NK-92 treated with Interleukin-12 subunit alpha and Interleukin-12 subunit beta, amount 100 ng/mL, for 24 hours (cell line): Measurements from ENCODE around the gene DTX1.
A peak's percentile ranks its signal among the peaks of the same experiment; 100 is the strongest.

Experiments used
- DNase-seq: peaks from one replicate; lab custom pipeline; 2025; lab: John Stamatoyannopoulos, UW

DTX1 gene

DNA sequence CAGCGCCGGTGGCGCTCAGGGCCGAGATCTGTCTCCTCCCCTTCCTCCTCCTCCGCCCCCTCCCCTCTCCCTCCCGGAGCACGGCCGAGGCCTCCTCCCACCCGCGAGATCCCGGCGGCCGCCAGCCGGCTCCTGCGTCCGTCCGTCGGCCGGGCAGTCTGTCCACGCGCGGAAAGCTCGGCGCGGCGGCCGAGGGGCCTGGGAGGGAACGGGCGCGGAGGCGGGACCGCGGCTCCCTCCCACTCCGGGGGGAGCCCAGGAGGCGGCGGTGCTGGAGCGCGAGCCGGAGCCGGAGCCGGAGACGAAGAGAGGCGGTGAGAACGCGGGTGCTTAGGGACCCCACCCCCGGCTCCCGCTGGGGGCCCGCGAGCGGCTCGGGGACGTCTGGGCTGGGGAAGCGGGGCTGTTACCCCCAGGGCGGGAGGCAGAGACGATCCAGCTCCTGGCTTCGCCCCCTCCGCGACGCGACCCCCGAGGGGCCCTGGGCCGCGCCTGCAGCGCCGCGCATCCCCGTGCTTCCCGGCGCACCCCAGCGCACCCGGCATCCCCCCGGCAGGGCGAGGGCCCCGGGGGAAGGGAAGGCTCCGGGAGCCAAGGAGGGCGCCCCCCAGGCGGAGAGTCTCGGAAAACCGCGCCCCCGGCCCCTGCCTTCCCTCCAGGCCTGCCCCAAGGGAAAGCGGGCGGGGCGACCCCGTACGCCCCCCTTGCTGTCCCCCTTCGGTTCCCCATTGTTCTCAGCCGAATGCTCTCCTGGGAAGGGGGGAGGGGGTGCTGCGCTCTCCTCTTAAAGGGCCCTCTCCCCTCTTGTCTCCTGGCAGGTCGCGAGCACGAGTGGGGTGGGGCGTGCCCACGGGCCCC is at the start of gene DTX1:
Gene DTX1, plus strand, starts transcription at position 100 of the 858 bp plus-strand sequence. CDS start 1,463 bp downstream, outside the sequence.
- DNase-seq, result no peak

- no peak for DNase-seq
Measured at GRCh38 chr12:113007166-113007565, 49.4 kb upstream of the DTX1 start.

DNA sequence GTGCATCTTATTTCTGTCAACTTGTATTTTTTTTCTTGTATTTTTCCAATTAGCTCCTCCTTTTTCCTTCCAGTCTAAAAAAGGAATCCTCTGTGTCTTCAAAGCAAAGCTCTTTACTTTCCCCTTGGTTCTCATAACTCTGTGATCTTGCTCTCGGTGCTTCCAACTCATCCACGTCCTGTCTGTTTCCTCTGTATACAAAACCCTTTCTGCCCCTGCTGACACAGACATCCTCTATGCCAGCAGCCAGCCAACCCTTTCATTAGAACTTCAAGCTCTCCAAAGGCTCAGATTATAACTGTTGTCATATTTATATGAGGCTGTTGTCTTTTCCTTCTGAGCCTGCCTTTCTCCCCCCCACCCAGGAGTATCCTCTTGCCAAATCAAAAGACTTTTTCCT is 45.8 kb upstream of the DTX1 start:
- no peak for DNase-seq

- DNase-seq, result no peak
Measured at GRCh38 chr12:113014565-113014964, 42.0 kb upstream of the DTX1 start.

DNA sequence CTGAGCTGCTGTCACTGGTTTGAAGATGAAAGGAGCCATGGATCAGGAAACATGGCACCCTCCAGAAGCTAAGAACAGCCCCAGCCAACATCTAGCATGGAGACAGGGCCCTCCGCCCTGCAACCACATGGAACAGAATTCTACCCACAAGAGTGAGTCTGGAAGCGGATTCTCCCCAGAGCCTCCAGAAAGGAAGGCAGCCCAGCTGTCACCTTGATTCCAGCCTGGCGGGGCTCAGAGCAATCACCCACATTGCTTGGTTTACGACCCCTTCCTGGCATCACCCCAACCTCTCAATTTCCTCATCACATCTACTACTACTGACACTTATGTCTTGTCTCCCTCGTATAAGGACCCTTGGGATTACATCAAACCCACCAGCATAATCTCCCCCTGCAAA is 39.7 kb upstream of the DTX1 start:
- no peak for DNase-seq

DNA sequence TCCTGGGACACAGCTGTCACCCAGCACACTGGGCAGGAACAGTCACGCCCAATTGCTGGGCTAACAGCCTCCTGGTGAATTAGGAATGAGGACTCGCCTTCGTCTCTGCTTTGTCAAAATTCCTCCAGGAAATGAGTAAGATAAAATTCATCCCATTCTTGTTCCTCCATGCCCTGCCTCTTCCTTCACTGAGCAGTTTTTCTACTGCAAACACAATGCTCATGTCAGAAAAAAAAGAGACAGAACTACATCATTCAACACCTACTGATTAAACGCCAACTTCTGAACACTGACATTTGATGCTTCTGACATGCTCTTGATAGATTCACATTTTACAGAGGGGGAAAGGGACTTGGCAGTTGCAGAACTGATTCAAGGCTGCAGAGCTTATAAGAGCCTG is 37.5 kb upstream of the DTX1 start:
- no peak for DNase-seq

DNA sequence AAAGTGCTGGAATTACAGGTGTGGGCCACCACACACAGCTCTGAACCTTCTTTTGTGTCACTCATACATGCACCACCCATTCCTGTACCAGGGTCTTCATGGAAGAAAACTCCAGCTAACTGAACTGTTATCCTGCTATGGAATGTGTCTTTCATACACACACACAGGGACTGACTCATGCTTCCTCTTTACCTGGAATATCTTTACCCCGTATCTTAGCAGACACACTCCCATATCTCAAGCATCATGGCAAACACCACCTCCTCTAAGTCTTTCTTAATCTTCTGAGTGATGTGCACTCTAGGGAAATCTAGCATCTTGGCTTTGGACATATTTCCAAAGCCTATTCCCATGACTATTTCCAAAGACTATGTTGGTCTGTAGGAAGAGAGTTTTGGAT is 35.0 kb upstream of the DTX1 start:
- no peak for DNase-seq

GRCh38 chr12:113022563-113023297 is 33.8 kb upstream of the DTX1 start:
- DNase-seq, result no peak

GRCh38 chr12:113027726-113028125 is 28.8 kb upstream of the DTX1 start:
- no peak for DNase-seq

DNA sequence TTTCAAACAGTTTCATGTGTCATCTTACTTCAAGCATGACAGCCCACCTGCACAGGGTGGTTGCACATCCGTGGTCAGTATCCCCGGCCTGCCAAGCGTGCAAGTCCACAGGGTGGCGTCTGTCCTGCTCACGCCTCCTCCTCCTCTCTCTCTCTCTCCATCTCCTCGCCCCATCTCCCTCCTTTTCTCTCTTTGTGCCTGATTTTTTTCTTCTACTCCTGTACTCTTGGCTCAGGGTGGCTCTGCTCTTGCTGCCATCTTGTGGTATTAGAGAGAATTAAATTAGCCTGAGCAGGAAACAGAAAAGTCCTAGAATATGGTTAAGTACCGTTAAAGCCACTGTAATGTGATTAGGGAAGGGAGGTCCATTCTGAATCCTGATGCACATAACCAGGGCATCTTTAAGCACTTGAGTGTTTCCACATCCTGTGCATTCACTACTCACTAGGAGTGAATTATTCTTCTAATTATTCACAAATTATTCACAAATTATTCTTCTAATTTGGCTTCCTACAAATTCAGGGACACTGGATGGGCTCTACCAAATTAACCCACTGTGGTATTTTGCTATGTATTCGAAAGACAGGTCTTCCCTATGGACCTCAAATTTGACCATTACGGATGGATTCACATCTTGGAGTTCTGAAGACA is 25.5 kb upstream of the DTX1 start:
- DNase-seq, result no peak

GRCh38 chr12:113039911-113040445 is 16.6 kb upstream of the DTX1 start:
- no peak for DNase-seq

DNA sequence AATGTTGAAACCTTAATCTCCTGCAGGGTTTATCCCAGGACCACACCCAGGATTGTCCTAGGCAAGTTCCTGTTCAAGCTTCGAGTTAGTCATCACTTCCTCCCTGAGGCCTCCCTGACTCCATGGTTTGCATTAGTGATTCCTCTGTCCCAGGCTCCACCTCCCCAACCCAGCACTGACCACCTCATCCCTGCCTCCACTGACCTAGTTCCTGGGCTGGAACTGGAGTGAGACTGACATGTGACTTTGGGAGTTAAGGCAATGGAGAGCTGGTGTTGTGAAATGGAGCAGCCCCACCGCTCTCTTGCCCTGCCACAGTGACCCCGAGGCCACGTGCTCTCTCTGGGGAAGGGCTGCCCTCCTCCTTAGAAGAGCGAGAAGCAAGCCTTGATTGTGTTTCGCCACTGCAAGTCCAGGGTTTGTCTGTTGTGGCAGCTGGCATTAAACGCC is 15.8 kb upstream of the DTX1 start:
- DNase-seq, result no peak

DNA sequence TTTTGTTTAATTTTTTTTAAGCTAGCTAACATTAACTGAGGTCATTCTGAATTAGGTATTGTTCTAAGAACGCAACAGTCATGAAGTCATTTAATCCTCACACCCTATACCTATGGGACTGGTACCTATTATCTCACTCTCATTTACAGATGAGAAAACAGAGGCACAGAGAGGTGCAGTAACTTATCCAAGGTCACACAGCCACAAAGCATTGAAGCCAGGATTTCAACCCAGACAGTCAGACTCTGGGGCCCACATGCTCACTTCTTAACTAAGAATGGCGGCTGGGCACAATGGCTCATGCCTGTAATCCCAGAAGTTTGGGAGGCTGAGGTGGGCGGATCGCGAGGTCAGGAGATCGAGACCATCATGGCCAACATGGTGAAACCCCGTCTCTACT is 15.0 kb upstream of the DTX1 start:
- no peak for DNase-seq

- DNase-seq, result no peak
Measured at GRCh38 chr12:113043240-113043639, 13.3 kb upstream of the DTX1 start.

DNA sequence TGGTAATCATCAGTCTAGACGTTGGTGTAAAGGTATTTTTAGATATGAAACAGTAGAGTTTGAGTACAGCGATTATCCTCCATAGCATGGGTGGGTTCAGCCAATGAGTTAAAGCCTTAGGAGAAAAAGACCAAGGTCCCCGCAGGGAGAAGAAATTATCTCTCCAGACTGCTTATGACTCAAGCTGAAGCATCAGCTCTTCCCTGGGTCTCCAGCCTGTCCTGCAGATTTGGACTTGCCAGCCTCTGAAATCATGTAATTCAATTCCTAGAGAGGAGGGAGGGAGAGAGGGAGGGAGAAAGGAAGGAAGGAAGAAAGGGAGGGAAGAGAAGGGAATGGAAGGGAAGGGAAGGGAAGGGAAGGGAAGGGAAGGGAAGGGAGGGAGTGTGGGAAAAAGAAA is 12.0 kb upstream of the DTX1 start:
- DNase-seq, result no peak

- DNase-seq, result peak; percentile 14
Measured at GRCh38 chr12:113048716-113049127, 7.8 kb upstream of the DTX1 start.

GRCh38 chr12:113049976-113050742 is 6.4 kb upstream of the DTX1 start:
- no peak for DNase-seq

DNA sequence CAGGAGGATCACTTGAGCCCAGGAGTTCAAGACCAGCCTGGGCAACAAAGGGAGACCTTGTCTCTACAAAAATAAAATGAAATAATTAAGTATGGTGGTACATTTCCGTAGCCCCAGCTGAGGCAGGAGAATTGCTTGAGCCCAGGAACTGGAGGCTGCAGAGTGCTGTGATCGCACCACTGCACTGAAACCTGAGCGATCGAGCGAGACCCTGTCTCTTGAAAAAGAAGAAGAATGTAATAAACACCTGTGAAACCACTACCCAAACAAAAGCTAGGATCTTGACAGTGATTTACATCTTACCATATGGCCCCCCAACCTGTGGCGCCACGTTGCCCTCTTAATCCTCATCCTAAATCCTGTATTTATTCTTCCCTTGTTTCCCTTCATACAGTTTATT is 5.7 kb upstream of the DTX1 start:
- DNase-seq, result no peak

DNA sequence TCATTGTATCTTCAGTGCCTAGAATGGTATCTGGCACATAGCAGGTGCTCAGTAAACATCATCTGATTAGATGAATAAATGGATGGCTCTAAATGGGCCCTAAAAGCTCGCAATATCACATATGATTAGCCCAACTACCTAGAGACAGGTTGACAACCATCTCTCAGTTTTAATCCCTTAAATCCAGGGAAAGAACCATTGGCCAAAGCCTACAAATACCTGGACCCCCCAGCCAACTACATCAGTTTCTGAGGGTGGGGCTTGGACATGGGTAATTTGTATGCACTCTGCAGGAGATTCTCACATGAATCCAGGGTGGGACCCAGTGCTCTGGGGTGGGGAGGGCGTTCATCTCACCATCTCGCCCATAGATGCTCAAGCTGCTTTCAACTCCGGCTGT is 4.8 kb upstream of the DTX1 start:
- DNase-seq, result no peak

GRCh38 chr12:113052326-113052725 is 4.2 kb upstream of the DTX1 start:
- DNase-seq, result no peak

- no peak for DNase-seq
Measured at GRCh38 chr12:113054948-113055486, 1.5 kb upstream of the DTX1 start.
